ENCODE results near the gene FLT3.
"Not testable (repeated sequence)": the region's sequence is repeated elsewhere in the genome, so short reads cannot be mapped to it uniquely, and the experiment has no call there.

Gene FLT3

DNA sequence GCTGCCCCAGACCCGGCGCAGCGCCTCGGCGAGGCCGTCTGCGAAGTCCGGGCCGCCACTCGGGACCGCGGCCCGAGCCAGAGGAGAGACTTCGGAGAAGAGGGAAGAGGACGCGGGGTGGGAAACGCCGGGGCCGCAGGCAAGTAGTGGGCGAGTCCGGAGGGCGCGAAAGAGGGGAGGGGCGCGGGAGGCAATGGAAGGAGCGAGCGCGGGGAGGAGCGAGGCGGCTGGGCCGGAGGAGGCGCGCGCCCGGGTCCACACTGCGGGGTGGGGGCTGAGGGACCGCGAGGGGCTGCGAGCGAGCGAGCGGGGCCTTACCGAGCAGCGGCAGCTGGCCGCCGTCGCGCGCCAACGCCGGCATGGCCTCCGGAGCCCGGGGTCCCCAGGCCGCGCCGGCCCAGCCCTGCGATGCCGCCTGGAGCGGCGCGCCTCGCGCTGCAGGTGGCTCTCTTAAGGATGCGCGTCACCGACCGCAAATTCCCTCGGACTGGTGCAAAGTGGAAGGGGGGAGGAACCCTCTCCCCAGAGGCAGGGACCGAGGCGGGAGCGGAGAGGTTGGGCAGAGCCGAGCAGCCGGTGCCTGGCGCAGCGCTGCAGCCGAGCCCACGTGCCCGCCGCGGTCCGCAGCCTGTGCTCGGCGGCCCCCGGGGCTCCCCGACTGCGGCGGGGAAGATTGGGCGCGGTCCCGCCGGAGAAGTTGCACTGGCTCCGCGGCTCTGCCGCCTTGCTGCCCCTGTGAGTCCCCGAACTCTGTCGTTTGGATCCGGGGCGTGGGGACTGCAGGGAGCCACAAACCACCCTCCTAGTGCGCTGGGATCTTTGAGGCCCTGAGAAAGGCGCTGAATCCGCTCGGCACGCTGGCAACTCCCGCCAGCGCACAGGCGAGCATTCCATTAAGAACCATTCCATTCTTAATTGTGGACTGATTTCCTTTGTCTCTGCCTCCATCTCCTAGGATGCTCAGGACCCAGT lies at the start of gene FLT3:
Gene FLT3 (minus strand): TSS at position 427 of the 972 bp plus-strand sequence. CDS start 66 bp downstream, at position 361.
- no peak for DNase-seq
- intact Hi-C loops (cut with DNase I; ENCODE audit: low total_unique reads): no loop called here
- Histone ChIP-seq H3K36me3 (no peaks in the 10 kb centered on the region), H3K9me3 (peaks cover 0 to 5% (median 0%) of the 10 kb centered on the region in 3 donors), H3K4me3 (peak within 1 kb of the TSS; percentile 31 to 49), H3K4me1 (peaks cover 0 to 16% (median 14%) of the 10 kb centered on the region in 4 donors), H3K27me3 (peaks cover 0 to 74% of the 10 kb centered on the region in 2 donors), H3K27ac (no peak within 1 kb of the TSS)
- TF ChIP-seq, protein P1, sequence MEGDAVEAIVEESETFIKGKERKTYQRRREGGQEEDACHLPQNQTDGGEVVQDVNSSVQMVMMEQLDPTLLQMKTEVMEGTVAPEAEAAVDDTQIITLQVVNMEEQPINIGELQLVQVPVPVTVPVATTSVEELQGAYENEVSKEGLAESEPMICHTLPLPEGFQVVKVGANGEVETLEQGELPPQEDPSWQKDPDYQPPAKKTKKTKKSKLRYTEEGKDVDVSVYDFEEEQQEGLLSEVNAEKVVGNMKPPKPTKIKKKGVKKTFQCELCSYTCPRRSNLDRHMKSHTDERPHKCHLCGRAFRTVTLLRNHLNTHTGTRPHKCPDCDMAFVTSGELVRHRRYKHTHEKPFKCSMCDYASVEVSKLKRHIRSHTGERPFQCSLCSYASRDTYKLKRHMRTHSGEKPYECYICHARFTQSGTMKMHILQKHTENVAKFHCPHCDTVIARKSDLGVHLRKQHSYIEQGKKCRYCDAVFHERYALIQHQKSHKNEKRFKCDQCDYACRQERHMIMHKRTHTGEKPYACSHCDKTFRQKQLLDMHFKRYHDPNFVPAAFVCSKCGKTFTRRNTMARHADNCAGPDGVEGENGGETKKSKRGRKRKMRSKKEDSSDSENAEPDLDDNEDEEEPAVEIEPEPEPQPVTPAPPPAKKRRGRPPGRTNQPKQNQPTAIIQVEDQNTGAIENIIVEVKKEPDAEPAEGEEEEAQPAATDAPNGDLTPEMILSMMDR (IDR thresholded peaks at IDR 0.05): no peak

DNA sequence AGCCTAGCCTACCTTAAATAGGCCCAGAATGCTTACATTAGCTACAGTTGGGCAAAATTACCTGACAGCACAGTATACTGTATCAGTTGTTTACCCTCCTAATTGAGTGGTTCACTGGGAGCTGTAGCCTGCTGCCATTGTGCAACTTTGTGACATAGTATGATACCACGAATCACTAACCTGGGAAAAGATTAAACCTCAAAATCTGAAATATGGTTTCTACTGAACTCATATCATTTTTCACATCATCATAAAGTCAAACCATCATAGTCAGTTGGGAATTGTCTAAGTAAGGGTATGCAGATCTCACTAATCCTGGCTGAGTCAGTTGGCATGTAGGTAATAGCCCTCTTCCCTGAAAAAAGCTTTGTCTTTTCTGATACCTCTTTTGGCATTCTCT lies 47.1 kb upstream of the FLT3 start:
- Histone ChIP-seq H3K27me3 (no peaks in the 10 kb centered on the region), H3K4me3 (no peak overlapping the region), H3K27ac (no peak overlapping the region), H3K9me3 (no peaks in the 10 kb centered on the region), H3K36me3 (no peaks in the 10 kb centered on the region), H3K4me1 (peaks cover 0 to 18% (median 1%) of the 10 kb centered on the region in 4 donors)
- intact Hi-C loops (cut with DNase I; ENCODE audit: low total_unique reads): no loop called here
- TF ChIP-seq, protein P1 (IDR thresholded peaks at IDR 0.05): no peak
- DNase-seq: no peak

DNA sequence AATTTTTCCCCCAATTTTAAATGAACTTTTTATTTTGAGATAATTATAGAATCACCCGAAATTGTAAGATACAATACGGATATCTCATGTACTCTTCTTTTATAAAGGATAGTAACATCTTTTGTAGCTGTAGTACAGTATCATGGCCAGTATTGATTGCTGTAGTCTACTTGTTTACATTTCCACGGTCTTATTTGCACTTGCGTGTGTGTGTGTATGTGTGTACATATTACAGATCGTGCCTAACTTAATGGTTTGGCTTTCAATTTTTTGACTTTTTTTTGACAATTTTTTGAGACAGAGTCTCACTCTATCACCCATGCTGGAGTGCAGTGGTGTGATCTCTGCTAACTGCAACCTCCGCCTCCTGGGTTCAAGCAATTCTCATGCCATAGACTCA lies 44.7 kb upstream of the FLT3 start:
- Histone ChIP-seq H3K4me1 (peaks cover 0 to 41% (median 6%) of the 10 kb centered on the region in 4 donors), H3K9me3 (no peaks in the 10 kb centered on the region), H3K36me3 (no peaks in the 10 kb centered on the region), H3K27me3 (no peaks in the 10 kb centered on the region), H3K27ac (no peak overlapping the region), H3K4me3 (no peak overlapping the region)
- no peak for DNase-seq
- intact Hi-C loops (cut with DNase I; ENCODE audit: low total_unique reads): no loop called here
- TF ChIP-seq, protein P1 (IDR thresholded peaks at IDR 0.05): no peak

DNA sequence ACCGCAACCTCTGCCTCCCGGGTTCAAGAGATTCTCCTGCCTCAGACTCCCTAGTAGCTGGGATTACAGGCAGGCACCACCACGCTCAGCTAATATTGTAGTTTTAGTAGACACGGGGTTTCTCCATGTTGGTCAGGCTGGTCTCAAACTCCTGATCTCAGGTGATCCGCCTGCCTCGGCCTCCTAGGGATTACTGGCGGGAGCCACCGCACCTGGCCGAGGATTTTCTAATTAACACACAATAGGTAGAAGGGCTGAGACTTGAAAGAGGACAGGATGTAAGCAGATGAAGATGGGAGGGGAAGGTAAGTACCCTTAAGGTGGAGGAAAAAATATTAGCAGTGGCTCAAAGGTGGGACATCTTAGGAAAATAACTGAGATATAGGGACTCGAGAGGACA lies 41.2 kb upstream of the FLT3 start:
- H3K27ac ChIP-seq; H3K36me3 ChIP-seq; intact Hi-C loops (cut with DNase I; ENCODE audit: low total_unique reads); DNase-seq; H3K27me3 ChIP-seq; H3K9me3 ChIP-seq; H3K4me3 ChIP-seq: not testable (repeated sequence)
- peaks cover 0 to 48% (median 11%) of the 10 kb centered on the region in 4 donors for H3K4me1 ChIP-seq

DNA sequence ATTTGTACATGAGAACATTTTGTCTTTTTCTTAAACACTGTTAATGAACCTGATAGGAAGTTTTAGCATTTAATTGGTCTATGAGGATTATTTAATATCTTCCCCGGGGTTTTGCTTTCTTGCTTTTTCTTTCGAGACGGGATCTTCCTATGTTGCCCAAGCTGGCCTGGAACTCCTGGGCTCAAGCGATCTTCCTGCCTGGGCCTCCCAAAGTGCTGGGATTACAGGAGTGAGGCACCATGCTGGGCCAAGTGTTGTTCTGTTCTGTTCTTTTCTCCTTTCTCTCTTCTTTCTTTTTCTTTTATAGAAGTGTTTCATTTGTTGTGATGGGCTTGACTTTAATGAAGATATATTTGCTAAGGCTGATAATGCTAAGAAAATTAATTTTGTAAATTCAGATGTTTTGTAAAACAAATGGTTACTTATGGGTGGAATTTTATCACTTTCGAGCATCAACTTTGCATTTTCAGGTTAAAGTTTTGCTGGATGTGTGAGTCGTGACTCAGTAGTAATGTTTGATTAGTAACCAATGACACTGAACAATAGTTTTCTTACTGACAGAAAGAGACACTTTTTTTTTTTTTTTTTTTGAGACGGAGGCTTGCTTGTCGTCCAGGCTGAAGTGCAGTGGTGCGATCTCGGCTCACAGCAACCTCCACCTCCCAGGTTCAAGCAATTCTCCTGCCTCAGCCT lies 40.2 kb upstream of the FLT3 start:
- TF ChIP-seq, protein P1 (IDR thresholded peaks at IDR 0.05): no peak

More for the DNA sequence above, 40.2 kb upstream of the FLT3 start:
- H3K4me1 ChIP-seq: peaks cover 0 to 45% (median 11%) of the 10 kb centered on the region in 4 donors
- no peaks in the 10 kb centered on the region for H3K9me3 ChIP-seq
- H3K4me3 ChIP-seq: peak overlapping the region; percentile 92 to 94
- H3K27me3 ChIP-seq: no peaks in the 10 kb centered on the region
- no peak for DNase-seq
- H3K27ac ChIP-seq: peak overlapping the region in 1 of 2 donors; percentile 96
- intact Hi-C loops (cut with DNase I; ENCODE audit: low total_unique reads): no loop called here
- no peaks in the 10 kb centered on the region for H3K36me3 ChIP-seq
